Right renal pelvis (tissue), 4 donors: ENCODE results near the gene CLIC5. TPM values are rescaled to one million over a fixed set of nuclear protein-coding genes. Genes with fewer than 3 reads are reported as not detected.
A peak's percentile ranks its signal among the peaks of the same experiment; 100 is the strongest.
"Not testable (repeated sequence)": the region's sequence is repeated elsewhere in the genome, so short reads cannot be mapped to it uniquely, and the experiment has no call there.

Source experiments
- DNase-seq, 4 donors: peaks; one replicate each; pipeline ENCODE4 v3.0.0-alpha.2; 2013; ENCODE audit warnings: low read depth in 4 of 4, low spot score in 3 of 4, missing footprints in 1 of 4
- polyA plus RNA-seq, 4 donors: library from polyadenylated mRNA; unstranded; fragments of 120-200 nt; gene quantifications; one replicate each; pipeline ENCODE4 v1.2.1, GENCODE V29; 2013; ENCODE audit not compliant: insufficient read length in 4 of 4

The CLIC5 gene
- polyA plus RNA-seq, 4 donors = 189 to 259 (median 219) TPM

- peak in 2 of 4 donors; percentile 58 for DNase-seq
These were observed 85.1 kb downstream of the CLIC5 start for GRCh38 chr6:45930420-45931040.

- no peak for DNase-seq
These were observed 86.0 kb downstream of the CLIC5 start for GRCh38 chr6:45929421-45930361.

GRCh38 chr6:45928721-45929305 lies 86.8 kb downstream of the CLIC5 start:
- no peak for DNase-seq

DNA sequence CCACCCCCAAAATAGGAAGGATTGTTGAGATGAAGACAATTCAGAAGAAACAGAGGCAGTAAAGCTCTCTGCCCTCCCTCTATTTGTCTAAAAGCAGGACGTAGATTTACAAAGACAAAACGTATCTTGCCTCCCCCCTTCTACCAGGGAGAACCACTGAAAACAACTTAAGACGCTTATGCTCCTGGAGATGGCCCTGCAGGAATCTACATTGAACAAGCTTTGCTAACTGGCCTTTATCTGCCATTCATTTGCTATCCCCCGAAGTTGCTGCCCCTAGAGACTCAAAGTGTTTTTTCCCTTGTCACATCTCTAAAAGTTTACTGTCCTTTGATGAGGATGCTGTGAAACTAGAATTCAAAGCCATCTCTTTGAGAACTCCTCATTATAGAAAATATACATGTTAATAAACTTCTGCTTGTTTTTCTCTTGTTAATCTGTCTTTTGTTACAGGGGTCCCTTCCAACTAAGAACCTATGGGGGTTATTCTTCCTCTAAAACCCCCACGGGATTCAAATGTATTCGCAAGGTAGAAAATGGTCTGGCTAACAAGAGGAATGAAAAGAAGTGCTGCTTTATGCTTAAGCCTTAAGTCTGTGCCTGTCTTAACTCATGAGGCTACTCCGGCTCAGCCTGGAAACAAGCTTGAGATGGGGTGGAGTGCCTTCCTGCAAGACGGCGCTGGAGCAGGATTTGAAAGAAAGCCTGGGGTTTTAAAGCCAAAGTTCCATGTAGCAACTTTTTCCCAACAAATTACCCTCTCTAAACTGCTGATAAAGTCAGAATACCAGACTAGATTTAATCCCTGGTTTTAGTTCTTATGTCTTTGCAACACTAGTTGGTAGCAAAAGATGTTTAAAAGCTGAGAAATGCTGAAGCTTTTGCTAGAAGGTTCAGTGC lies 88.0 kb downstream of the CLIC5 start:
- no peak for DNase-seq

- not testable (repeated sequence) for DNase-seq
These were observed 89.2 kb downstream of the CLIC5 start for GRCh38 chr6:45926423-45926822.

DNA sequence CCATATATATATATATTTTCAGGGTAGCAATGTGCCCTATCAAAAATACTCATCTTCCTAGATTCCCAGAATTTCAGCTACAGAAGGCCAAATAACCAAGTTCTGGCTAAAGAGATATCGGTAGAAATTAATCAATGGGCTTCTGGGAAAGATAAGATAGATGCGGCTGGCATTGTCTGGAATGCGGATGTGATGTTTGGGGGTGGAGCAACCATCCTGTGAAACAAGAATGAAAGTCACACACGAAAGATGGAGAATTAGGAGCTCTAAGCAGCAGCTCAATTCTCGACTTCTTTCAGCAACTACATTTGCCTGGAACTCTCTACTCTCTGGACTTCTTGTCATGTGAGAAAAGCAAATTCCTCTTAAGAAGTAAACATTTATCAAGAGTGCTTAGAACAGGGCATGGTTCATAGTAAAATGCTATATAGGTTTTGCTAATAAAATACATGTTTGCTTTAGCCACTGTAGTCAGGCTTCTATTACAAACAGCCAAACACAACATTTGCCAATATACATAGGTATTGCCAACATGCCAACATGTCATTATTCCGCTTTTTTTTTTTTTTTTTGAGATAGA lies 90.8 kb downstream of the CLIC5 start:
- no peak for DNase-seq

GRCh38 chr6:45923831-45924391 lies 91.7 kb downstream of the CLIC5 start:
- no peak for DNase-seq

DNA sequence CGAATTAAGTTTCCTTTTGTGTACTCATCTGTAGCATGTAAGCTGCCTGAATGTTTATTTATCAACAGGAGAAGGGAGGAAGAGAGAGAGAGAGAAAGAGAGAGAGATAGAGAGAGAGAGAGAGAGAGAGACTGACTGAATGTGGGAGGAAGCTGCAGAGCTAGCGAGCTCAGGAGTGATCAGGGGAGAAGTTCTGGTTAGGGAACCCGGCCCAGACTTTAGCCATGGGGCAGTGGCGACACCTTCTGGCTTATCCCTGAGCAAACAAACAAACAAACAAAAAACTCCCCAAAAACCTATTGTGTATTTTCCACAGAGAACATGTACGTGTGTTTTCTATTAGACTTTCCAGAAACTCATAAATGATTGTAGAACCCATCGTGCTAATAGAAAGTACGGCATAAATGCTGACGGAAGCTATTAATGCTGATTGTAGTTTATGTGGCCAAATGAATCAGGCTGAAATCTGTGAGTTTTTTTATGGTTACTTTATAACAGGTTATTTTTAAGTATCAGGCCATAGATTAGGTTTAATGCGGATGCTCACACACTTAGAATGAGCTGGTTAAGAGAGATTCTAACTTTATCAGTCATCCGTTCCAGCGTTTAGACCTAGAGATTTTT lies 92.8 kb downstream of the CLIC5 start:
- DNase-seq = peak; percentile 57 to 67 (median 60)

GRCh38 chr6:45921691-45922281 lies 93.9 kb downstream of the CLIC5 start:
- DNase-seq = no peak

- DNase-seq = no peak
These were observed 94.7 kb downstream of the CLIC5 start for GRCh38 chr6:45920819-45921511.

DNA sequence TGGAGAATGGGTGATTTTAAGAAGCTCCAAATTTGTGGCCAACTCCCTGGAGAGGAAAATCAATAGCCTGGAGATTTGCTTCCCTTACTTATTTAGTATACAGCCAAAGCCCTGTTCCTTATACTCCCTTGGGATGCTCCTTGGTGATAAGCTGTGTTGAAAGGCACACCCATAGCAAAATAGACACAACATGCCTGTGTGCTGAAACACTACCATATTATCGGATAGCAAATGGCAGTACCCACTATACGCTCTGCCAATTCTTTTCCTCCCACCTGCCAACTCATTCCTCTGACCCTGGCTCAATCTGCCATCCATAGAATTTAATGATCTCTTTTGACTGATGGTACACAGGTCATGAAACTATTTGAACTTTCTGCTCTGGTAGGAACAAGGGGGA lies 98.2 kb downstream of the CLIC5 start:
- no peak for DNase-seq

DNA sequence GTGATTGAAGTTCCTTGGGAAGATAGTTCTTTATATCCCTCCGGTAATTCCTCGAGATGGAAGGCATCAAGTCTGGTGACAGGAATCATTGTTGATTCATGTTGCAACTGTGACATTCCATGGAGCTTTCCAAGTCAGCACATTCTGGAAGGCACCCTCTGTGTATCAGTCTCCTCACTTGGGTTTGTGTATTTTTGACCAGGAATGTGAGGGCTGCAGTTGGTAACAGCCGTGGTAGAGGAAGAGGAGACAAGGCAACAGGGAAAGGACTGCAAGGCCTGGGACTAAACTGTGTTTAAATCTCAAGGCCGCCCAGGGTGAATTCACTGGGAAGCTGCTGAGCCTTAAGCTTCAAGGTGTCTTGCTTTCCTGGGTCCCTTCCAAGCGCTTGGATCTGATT lies 99.0 kb downstream of the CLIC5 start:
- DNase-seq = no peak

- no peak for DNase-seq
These were observed 99.7 kb downstream of the CLIC5 start for GRCh38 chr6:45915780-45916468.

- no peak for DNase-seq
These were observed 104.0 kb downstream of the CLIC5 start for GRCh38 chr6:45911691-45912090.

- DNase-seq = no peak
These were observed 111.7 kb downstream of the CLIC5 start for GRCh38 chr6:45903959-45904358.

GRCh38 chr6:45902984-45903383 lies 112.7 kb downstream of the CLIC5 start:
- DNase-seq = no peak

DNA sequence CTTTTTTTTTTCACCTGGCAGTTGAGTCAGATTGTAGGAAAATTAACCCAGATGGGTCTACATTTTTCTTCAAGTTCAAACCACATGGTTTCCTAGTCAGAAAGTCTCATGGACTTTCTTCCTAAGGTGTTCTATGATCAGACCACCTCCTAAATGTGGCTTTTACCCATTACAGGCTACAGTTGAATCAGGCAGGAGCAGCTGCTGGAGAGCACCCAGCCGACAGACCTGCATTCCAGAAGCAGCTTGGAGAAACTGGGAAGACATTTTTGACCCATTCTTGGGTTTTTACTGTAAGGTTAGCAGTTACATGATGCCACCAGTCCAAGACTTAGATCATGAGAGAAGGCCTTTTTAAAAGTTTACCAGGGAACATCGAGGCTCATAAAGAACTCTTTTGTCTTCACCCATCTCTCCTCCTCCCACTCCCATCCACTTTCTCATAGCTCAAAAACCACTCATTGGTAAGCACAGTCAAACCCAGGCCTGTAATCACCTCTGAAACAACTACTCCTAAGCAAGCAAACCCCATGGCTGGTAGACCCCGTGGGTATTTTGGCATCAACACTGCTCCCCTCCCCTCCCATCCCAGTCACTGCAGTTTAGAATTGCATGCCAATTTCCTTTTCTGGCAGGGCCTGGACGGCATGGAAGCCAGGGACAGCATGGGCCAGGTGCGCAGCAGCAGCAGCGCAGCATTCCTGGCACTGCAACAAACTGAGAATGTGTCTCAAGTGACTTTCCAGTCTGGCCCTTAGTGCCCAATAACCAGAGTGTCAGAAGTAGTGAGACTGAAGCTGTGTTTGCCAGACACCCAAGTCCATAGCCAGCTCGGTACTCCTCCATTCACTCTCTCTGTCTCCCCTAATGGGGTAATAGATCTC lies 113.7 kb downstream of the CLIC5 start:
- DNase-seq = no peak
